Dedifferentiated amniotic fluid mesenchymal stem cell (primary cell): ENCODE results near the gene STX8.

ENCODE experiments used
- DNase-seq: peaks from one replicate; pipeline ENCODE4 v3.0.0-alpha.2; 2016; ENCODE audit errors: extremely low spot score

The STX8 gene

DNA sequence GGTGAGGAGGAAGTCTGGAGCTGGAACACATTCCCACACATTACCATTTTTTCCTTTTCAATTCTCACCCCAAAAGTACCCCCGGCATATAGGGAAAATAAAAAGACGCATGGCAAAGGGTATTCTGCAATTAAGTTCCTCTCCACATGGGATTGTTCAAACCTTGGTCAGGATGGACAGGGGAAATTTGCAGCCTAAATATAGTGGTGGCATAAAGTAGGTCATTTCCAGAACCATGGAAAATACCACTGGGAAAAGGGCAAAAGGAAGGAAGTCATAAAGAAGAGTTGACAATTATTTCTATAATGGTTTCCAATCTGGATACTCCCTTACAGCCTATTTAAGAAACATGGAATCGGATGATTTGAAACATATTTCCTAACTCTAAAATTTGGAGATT, 135.8 kb downstream of the STX8 start:
- DNase-seq, result no peak

DNA sequence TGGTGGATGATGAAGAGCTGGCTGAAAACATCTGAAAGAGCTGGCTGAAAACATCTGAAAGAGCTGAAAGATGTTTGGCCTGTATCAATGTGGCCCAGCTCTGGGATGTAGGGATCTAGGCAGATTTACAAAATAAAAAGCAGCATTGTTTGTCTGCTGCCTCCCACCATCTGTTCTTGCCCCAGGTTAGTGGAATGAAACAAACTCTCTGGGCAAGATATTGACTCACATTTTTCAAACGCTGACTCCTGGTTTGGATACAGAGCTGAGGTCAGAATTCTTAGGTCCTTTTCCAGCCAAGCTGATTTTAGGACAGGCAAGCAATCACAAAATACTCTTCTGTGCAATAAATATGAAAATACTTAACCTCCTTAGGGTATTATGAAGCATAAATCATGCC, 139.0 kb downstream of the STX8 start:
- no peak for DNase-seq

DNA sequence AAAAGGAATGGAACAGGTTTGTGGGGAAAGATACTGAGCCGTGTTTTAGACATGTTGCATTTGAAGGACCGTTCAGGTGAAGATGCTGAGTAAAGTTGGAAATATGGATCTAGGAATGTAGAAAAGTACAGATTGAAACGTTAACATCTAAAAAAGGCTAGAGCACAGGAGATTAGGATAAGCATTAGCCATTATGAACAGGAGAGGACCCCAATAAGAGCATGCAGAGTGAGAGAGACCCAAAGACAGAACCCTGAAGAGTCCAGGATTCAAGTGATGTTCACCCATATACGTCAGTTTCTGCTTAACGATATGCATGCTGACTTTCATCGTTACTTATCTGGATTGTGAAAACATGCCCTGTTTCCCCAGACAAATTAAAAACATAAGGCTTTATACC, 140.5 kb downstream of the STX8 start:
- DNase-seq, result no peak

GRCh38 chr17:9434642-9435057, 141.0 kb downstream of the STX8 start:
- no peak for DNase-seq

- no peak for DNase-seq
Measured at GRCh38 chr17:9432934-9433421, 142.6 kb downstream of the STX8 start.

GRCh38 chr17:9432134-9432885, 143.3 kb downstream of the STX8 start:
- no peak for DNase-seq

DNA sequence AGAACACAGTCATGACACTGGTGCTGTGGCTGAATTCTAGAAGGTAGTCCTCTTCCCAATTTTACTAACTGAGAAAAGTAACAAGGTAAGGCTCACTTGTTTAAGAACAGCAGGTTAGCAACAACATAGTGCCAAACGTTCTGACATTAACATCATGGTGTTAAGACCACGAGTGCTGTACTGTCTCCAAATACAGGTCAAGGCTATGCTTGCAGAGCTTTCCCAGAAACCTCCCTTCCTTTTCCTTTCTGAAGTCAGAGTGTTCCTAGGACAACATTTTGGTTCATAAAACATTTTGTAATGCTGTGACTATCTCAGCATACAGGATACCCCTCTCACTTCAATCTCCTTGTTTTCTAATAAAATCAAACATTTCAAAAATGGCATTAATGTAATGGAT, 144.0 kb downstream of the STX8 start:
- DNase-seq, result no peak

GRCh38 chr17:9427465-9428315, 147.9 kb downstream of the STX8 start:
- DNase-seq, result no peak

DNA sequence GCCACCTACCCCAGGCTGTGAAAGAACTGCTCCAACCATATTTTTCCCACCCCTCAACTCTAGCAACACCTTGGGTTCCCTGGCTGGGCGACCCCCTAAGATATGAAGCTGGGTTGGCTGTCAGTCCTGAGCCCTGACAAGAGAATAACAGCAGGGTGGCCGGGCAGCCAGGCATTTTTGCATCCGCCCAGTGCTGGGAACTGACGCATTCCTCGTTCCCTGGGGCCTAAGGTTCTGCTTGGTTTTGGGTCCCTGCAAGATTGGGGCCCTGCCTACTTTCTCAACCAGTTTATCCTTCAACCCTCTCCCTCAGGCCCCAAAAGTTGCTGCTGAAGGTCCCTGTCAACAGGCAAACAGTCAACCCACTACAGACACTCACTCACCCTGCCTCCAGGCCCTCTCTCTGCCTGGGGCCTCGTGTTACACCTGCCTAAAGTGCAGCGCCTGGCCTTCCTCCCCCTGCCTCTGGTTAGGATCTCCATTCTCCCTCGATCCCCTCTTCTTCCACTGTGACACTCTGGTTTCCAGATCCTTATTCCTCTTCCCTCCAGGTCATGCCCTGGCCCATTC, 151.5 kb downstream of the STX8 start:
- DNase-seq, result no peak

DNA sequence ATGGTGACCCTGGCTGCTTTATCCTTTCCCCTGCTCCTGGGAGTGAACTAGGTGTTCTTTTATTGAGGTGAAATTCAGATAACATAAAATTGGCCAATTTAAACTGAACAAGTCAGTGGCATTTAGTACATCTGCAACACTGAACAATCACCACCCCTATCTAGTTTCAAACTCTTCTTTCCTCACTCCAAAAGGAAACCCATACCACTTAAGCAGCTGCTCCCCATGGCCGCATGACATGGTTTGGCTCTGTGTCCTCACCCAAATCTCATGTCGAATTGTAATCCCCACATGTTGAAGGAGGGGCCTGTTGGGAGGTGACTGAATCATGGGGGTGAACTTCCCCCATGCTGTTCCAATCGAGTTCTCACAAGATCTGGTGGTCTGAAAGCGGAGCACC, 154.1 kb downstream of the STX8 start:
- no peak for DNase-seq

DNA sequence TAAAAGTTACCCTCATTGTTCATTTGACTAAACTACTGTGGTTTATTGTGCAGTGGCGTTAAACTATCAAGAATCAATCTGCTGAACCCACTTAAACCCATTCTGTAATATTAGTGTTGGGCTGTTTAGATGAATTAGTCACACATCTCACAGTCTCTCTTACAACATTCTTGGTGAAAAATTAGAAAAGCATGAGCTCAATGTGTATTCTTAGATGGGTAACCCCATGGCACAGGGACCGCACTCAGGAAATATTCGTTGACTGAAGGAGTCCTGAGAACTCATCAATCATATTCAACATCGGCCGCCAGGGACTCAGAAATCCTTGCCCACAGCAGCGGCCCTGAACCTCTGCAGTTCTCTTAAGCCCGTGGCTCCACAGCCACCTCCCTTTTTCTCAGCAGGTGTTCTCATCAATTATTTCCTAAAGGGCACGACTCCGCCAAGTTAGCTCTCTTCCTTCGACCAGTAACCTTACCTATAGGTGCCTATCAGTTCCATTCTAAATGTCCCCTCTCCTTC, 155.6 kb downstream of the STX8 start:
- no peak for DNase-seq

DNA sequence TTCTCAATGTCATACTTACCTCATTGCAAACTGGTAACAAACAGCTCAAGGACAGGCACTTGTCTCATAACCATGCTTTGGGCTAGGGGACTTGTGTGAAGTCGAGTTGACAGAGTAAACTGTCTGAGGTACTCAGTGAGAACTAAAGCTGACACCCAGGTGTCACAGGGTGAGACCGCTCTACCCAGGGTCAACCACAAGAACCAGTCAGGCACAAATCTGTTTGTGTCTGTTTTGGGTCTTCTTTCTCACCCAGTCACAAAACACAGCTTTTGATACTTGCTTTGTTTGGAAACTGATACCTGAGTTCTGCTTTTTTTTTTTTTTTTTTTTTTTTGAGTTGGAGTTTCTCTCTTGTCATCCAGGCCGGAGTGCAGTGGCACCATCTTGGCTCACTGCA, 161.1 kb downstream of the STX8 start:
- DNase-seq, result no peak

GRCh38 chr17:9410737-9411136, 164.9 kb downstream of the STX8 start:
- no peak for DNase-seq

DNA sequence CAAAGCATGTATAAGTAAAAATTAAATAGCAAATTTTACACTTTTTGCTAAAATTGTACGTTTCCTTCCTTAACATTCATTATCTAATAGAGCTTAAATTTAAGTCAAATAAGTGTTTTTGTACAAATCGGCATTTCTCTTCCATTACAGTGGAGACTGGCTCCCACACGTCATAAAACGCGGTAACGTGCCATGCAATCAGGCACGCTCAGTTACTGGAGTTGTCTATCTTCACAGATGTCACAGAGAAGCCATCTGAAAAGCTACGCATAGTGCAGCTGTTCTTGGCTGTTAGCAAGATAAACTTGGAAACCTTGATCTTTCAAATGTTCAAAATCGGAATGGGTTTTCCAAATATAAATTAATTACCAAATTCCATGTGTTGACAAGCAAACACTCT, 165.3 kb downstream of the STX8 start:
- no peak for DNase-seq

DNA sequence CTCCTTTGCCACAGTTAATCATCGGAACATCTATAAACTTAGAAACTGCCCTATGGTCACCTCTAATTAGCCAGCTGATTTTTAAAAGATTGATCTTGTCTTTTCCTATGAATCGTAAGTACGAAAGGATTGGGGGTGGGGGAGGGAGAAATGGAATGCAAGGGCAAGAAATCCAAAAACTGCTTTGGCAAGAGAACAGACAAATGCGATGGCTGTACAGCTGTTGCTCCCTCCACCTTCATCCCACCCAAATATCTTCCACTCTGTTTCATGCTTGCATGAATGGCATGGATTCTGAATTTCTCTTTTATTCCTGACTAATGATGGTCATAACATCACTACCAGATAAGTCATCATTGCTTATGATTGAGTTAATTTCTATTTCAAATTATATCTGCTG, 165.7 kb downstream of the STX8 start:
- no peak for DNase-seq

DNA sequence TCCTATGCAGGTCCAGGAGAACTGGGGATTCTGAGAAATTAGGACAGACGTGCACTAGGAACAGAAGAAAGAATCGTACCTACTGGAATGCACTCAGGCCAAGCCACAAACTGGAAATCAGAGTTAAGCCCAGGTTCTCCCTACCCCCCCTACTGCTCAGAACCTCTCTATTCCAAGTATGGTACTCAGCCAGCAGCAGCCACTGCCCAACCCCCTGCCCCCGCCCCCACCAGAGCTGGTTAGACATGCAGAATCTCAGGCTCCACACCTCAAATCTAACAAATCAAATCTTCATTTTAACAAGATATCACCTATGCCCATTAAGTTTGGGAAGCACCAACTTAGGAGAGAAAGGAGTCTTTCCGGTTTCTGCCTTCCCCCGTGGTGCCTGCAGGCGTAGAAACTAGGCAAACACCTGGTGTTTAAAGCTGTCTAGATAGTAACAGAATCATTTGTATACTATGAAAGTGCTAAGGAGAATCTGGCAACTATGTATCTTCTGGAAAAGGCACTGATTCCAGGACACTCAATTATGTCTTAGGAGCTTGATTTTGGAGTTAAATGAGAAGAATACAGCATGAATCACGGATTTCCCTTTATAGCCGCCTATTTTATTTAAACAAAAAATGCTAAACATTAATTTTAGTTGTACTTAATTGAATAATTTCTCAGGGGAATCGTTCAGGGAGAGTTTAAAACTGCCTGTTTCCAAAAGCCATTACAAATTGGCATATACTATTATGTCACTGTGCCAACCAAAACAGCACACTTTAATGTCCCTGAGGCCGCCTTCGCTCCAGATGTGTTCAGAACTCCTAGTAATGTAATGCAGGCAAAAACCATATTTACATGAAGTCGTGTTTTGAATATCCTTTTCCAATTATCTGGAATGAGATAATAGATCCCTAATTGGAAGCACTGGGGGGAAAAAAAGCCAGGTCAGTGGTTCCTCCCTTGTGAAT, 166.5 kb downstream of the STX8 start:
- no peak for DNase-seq

GRCh38 chr17:9408381-9408780, 167.2 kb downstream of the STX8 start:
- no peak for DNase-seq

DNA sequence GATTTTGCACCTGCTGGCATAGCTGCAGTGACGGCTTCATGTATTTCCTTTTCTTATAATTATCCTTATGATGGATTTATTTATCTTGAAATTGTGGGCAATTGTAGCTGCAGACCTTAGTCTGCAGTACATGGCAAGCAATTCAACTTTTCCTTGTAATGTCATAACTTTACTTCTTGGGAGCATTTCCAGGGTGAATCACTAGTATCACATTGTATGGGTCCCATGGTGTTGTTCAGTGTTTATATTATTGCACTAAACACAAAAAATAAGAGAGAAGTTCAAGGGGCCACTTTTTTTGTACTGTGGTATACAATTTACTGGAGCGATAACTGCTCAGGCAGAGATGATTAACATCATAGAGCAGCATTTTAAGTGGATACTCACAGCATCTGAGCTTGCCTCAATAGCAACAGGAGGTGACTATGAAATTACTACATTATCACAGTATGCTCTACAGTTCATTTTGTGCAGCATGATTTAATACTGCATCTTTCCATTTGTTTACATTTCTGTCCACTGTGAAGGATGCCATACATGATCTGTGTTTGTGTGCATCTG, 169.5 kb downstream of the STX8 start:
- DNase-seq, result no peak

- no peak for DNase-seq
Measured at GRCh38 chr17:9403257-9403656, 172.4 kb downstream of the STX8 start.

DNA sequence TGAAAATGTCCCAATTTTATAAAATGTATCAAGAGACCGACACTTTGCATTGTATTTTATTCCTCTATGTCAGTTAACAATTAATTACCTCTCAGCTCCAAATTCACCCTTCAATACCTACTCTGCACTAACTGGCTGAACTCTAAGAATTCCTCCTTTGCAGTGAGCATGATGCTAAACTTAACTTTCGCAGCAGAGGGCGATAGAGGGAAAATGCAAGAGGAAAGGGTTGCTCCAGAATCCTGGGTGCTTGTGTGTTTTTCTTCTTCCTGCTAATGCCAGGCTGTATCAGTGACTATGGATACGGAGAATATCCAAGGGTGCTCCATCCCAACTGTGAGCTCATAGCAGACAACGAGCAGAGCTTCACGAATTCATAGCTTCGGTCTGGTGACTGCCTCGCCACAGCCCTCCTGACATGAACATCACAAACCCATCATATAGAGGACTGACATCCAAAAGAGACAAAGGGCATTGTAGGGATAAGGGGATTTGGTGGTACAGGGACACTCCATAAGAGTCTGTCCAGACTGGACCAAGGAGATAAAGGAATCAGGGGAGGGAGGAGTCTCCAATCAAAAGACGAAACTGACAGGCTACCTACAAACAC, 172.9 kb downstream of the STX8 start:
- no peak for DNase-seq

DNA sequence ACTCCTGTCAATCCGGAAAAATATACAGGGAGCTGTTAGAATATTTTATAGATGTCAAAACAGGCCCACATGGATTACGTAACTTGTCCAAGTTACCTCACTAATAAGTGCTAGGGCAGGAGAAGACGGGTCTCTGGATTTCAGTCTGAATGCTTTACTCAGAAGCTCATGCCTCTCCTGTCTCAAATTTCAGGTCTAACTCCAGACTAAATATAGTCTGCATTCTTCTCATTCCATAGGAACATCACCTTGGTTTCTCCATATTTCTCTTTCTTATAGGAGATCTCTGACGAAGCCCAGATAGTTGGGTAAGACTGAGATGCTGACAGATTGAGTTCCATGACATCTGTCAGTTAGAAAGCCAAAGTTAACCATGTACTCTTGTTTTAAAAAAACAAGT, 174.2 kb downstream of the STX8 start:
- DNase-seq, result peak; percentile 26
